Smooth muscle cell (in vitro differentiated cells): Measurements from ENCODE around the gene GRIN1. TPM values are rescaled to one million over a fixed set of nuclear protein-coding genes. Genes with fewer than 3 reads are reported as not detected.
A peak's percentile ranks its signal among the peaks of the same experiment; 100 is the strongest.

Experiments used
- DNase-seq: peaks from one replicate; lab custom pipeline; 2025; ENCODE audit not compliant: unreplicated experiment; lab: John Stamatoyannopoulos, UW
- H2AFZ ChIP-seq: fragments of 200-600 bp; sonication (generic); 2 replicates; pipeline ENCODE4 v1.6.0; 2016; ENCODE audit warnings: antibody characterized with exemption, low read depth, mild to moderate bottlenecking
- H3F3A ChIP-seq: fragments of 200-600 bp; sonication (generic); 2 replicates; pipeline ENCODE4 v1.6.0; 2017; ENCODE audit warnings: antibody characterized with exemption, low read depth
- H3K27ac ChIP-seq: fragments of 200-600 bp; sonication (generic); 2 replicates; pipeline ENCODE4 v1.5.1; 2016; ENCODE audit warnings: low read depth, mild to moderate bottlenecking
- H3K27me3 ChIP-seq: fragments of 200-600 bp; sonication (generic); 2 replicates; pipeline ENCODE4 v1.6.1; 2016; ENCODE audit warnings: low read depth, mild to moderate bottlenecking
- H3K36me3 ChIP-seq: fragments of 200-600 bp; sonication (generic); 2 replicates; pipeline ENCODE4 v1.5.1; 2016; ENCODE audit warnings: low read depth
- H3K4me1 ChIP-seq: fragments of 200-600 bp; sonication (generic); 2 replicates; pipeline ENCODE4 v1.5.1; 2016; ENCODE audit warnings: low read depth
- H3K4me2 ChIP-seq: fragments of 200-600 bp; sonication (generic); 2 replicates; pipeline ENCODE4 v1.6.0; 2016; ENCODE audit warnings: mild to moderate bottlenecking
- H3K4me3 ChIP-seq: fragments of 200-600 bp; sonication (generic); 2 replicates; pipeline ENCODE4 v1.5.1; 2016; ENCODE audit warnings: mild to moderate bottlenecking
- H3K79me2 ChIP-seq: fragments of 200-600 bp; sonication (generic); 2 replicates; pipeline ENCODE4 v1.6.0; 2016; ENCODE audit warnings: low read depth, mild to moderate bottlenecking
- H3K9ac ChIP-seq: fragments of 200-600 bp; sonication (generic); 2 replicates; pipeline ENCODE4 v1.6.0; 2016; ENCODE audit warnings: low read depth
- H3K9me3 ChIP-seq: fragments of 200-600 bp; sonication (generic); replicated peaks from 2 replicates; pipeline ENCODE4 v1.5.1; 2016; ENCODE audit warnings: low read depth
- H4K20me1 ChIP-seq: fragments of 200-600 bp; sonication (generic); 2 replicates; pipeline ENCODE4 v1.6.0; 2016; ENCODE audit warnings: low read depth
- WGBS: methylation state at CpG from one replicate; pipeline ENCODE4 v1.1.7; 2016; ENCODE audit warnings: low lambda C conversion rate; 5-methylcytosine and 5-hydroxymethylcytosine counted together
- polyA plus RNA-seq: library from polyadenylated mRNA; unstranded; fragments of >200 nt; fragmentation: Nextera tagmentation; extraction: Ambion mirVana; gene quantifications from 2 replicates; pipeline ENCODE4 v1.2.1, GENCODE V29; 2016
- total RNA-seq: library from RNA; depleted of rRNA; stranded (reverse); fragments of >200 nt; gene quantifications from 2 replicates; pipeline ENCODE4 v1.2.3, GENCODE V29; 2014
- TF ChIP-seq, protein P1 (sequence below): fragments of 200-600 bp; sonication (generic); IDR thresholded peaks from 2 replicates; pipeline ENCODE4 v1.5.1; 2017; ENCODE audit warnings: borderline replicate concordance, mild to moderate bottlenecking, antibody characterized with exemption; ENCODE audit not compliant: insufficient read depth, poor library complexity, severe bottlenecking

GRIN1 gene
- total and polyA plus RNA-seq, 2 experiments from 2014 or later, result not detected

DNA sequence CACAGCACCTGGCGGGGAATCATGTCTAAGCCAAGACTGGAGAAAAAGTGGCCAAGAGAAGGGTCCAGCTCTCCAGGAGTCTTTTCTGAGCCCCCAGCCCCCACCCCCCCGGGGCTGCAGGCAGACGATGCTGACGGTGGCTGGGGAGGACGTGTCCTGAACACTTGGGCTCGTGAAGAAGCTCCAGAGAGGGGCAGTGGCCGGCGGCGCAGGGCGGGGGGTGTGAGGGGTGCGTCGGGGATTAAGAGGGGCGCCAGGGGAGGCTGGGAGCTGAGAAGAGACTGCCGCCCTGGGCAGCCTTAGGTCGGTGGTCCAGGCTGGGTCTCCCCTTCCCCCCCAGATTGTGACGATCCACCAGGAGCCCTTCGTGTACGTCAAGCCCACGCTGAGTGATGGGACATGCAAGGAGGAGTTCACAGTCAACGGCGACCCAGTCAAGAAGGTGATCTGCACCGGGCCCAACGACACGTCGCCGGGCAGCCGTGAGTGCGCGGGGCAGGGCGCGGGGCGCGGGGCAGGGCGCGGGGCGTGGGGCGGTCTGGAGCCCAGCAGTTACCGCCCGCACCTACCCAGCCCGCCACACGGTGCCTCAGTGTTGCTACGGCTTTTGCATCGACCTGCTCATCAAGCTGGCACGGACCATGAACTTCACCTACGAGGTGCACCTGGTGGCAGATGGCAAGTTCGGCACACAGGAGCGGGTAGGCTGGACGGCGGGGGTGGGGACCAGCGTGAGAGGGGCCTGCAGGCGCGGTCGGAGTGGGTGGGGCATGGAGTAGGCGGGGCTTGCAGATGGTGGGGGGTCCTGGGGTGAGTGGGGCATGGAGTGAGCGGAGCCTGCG is 22.0 kb downstream of the GRIN1 start:
- TF ChIP-seq, protein P1, sequence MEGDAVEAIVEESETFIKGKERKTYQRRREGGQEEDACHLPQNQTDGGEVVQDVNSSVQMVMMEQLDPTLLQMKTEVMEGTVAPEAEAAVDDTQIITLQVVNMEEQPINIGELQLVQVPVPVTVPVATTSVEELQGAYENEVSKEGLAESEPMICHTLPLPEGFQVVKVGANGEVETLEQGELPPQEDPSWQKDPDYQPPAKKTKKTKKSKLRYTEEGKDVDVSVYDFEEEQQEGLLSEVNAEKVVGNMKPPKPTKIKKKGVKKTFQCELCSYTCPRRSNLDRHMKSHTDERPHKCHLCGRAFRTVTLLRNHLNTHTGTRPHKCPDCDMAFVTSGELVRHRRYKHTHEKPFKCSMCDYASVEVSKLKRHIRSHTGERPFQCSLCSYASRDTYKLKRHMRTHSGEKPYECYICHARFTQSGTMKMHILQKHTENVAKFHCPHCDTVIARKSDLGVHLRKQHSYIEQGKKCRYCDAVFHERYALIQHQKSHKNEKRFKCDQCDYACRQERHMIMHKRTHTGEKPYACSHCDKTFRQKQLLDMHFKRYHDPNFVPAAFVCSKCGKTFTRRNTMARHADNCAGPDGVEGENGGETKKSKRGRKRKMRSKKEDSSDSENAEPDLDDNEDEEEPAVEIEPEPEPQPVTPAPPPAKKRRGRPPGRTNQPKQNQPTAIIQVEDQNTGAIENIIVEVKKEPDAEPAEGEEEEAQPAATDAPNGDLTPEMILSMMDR, result no peak

DNA sequence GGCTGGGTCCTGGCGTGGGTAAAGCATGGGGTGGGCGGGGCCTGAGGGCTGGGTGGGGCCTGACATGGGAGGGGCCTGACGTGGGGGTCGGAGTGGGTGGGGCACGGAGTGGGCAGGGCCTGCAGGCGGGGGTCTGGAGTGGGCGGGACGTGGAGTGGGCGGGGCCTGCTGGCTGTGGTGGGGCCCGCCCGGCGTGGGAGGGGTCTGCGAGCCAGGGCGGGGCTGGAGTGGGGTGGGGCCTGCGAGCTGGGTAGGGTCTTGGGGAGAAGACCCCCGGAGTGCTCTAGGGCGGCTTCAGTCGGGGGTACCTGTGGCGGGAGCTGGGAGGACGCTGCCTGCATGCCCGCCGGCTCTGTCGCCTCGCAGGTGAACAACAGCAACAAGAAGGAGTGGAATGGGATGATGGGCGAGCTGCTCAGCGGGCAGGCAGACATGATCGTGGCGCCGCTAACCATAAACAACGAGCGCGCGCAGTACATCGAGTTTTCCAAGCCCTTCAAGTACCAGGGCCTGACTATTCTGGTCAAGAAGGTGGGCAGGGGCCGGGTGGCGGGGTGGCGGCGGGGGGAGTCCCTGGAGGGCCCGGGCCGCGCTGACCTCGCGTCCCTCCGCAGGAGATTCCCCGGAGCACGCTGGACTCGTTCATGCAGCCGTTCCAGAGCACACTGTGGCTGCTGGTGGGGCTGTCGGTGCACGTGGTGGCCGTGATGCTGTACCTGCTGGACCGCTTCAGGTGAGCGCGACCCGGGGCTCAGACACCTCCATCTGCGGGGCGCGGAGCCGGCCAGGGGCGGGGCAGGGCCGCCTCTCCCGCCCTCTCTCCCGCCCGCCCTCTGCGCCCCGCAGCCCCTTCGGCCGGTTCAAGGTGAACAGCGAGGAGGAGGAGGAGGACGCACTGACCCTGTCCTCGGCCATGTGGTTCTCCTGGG is 22.9 kb downstream of the GRIN1 start:
- WGBS, result 12% methylated on average over 30 of the region's 71 CpGs
- no peaks in the 10 kb centered on the region for H3K79me2 ChIP-seq
- H3K4me1 ChIP-seq, result no peaks in the 10 kb centered on the region
- no peak overlapping the region for H3K9ac ChIP-seq
- H3K27me3 ChIP-seq, result peaks cover 100% of the 10 kb centered on the region
- no peak overlapping the region for H3K4me2 ChIP-seq
- H4K20me1 ChIP-seq, result no peaks in the 10 kb centered on the region
- no peak overlapping the region for H3K4me3 ChIP-seq
- no peaks in the 10 kb centered on the region for H3K36me3 ChIP-seq
- no peak overlapping the region for H2AFZ ChIP-seq
- DNase-seq, result no peak
- no peak overlapping the region for H3K27ac ChIP-seq
- no peaks in the 10 kb centered on the region for H3F3A ChIP-seq
- no peaks in the 10 kb centered on the region for H3K9me3 ChIP-seq
- TF ChIP-seq, protein P1, result no peak

More for the DNA sequence above, 22.0 kb downstream of the GRIN1 start:
- WGBS, result 41% methylated on average over 30 of the region's 56 CpGs
- Histone ChIP-seq H3K27me3 (peaks cover 100% of the 10 kb centered on the region), H3K9ac (no peak overlapping the region), H3K27ac (no peak overlapping the region), H3F3A (no peaks in the 10 kb centered on the region), H3K4me1 (no peaks in the 10 kb centered on the region), H3K4me2 (no peak overlapping the region), H3K36me3 (no peaks in the 10 kb centered on the region), H3K9me3 (no peaks in the 10 kb centered on the region), H3K79me2 (no peaks in the 10 kb centered on the region), H2AFZ (no peak overlapping the region), H4K20me1 (no peaks in the 10 kb centered on the region), H3K4me3 (no peak overlapping the region)
- DNase-seq, result no peak

DNA sequence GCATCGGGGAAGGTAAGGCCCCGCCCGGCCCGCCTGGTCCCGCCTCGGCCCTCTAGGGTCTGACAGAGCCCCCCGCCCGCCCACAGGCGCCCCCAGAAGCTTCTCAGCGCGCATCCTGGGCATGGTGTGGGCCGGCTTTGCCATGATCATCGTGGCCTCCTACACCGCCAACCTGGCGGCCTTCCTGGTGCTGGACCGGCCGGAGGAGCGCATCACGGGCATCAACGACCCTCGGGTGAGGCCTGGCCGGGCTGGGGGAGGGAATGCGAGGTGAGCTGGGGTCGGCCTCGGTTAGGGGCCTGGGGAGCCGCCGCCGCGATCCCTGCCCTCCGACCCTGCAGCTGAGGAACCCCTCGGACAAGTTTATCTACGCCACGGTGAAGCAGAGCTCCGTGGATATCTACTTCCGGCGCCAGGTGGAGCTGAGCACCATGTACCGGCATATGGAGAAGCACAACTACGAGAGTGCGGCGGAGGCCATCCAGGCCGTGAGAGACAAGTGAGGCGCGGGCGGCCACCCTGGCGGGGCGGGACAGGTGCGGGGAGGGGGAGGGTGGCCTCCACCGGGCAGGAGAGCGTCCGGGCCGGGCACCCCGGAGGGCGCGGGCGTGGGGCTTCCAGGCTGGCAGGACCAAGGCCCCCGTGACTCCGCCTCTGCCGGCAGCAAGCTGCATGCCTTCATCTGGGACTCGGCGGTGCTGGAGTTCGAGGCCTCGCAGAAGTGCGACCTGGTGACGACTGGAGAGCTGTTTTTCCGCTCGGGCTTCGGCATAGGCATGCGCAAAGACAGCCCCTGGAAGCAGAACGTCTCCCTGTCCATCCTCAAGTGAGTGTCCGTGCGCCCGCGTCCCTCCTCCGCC is 23.8 kb downstream of the GRIN1 start:
- WGBS, result 11% methylated on average over 66 of the region's 74 CpGs
- Histone ChIP-seq H4K20me1 (no peaks in the 10 kb centered on the region), H3K9me3 (no peaks in the 10 kb centered on the region), H3K4me2 (peak overlapping the region; percentile 67), H3K27ac (no peak overlapping the region), H3K4me3 (peak overlapping the region; percentile 13), H3K27me3 (peaks cover 100% of the 10 kb centered on the region), H3K4me1 (no peaks in the 10 kb centered on the region), H3F3A (no peaks in the 10 kb centered on the region), H3K79me2 (no peaks in the 10 kb centered on the region), H3K36me3 (no peaks in the 10 kb centered on the region), H2AFZ (no peak overlapping the region), H3K9ac (no peak overlapping the region)
- TF ChIP-seq, protein P1, result no peak
- DNase-seq, result no peak
